Measurements from ENCODE around the gene ZNF202. TPM values are rescaled to one million over a fixed set of nuclear protein-coding genes. Genes with fewer than 3 reads are reported as not detected.
"Not testable (repeated sequence)": the region's sequence is repeated elsewhere in the genome, so short reads cannot be mapped to it uniquely, and the experiment has no call there.

The ZNF202 gene
- total RNA-seq, 1 donor from 2014 or later: 7.8 TPM

- DNase-seq (ENCODE audit: low read depth): no peak
Measured at GRCh38 chr11:123740787-123741158, 687 bp downstream of the ZNF202 start.

DNA sequence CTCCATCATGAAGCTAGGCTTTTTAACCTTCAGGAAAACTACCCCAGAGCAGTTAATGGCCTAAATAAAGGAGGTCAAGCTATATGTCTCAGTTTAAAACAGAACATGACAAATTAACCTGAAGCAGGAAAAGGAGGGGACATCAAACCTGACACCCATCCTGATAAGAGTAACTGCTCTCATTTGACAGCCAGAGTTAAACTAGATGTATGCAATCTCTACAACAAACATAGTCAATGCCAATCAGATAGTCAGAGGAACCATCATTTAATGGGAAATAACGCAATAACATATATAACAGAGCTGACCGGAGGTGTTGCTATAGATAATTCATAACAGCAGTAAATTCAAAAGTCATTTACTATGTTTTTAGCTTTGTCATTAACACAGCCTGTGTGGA is 3.1 kb downstream of the ZNF202 start:
- no peak for DNase-seq (ENCODE audit: low read depth)

GRCh38 chr11:123736769-123737168 is 4.7 kb downstream of the ZNF202 start:
- DNase-seq (ENCODE audit: low read depth): no peak

GRCh38 chr11:123729602-123730001 is 11.9 kb downstream of the ZNF202 start:
- no peak for DNase-seq (ENCODE audit: low read depth)

GRCh38 chr11:123725995-123726655 is 15.3 kb downstream of the ZNF202 start:
- DNase-seq (ENCODE audit: low read depth): no peak

DNA sequence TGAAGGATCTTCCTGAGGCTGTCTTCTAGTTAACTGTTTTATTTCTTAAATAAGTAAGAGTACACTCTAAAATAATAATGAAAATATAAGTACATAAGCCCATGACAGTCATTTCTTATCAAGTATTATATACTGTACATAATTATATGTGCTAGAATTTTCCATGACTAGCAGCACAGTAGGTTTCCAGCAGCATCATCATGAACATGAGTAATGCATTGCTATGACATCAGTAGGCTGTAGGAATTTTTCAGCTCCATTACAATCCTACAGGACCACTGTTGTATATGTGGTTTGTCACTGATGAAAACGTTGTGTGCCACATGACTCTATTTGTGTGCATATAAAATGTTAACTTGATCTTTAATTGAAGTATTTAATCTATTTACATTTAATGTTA is 22.0 kb downstream of the ZNF202 start:
- DNase-seq (ENCODE audit: low read depth): no peak

- no peak for DNase-seq (ENCODE audit: low read depth)
Measured at GRCh38 chr11:123718469-123718868, 23.0 kb downstream of the ZNF202 start.

- peak; percentile 36 for DNase-seq (ENCODE audit: low read depth)
Measured at GRCh38 chr11:123718063-123718462, 23.4 kb downstream of the ZNF202 start.

DNA sequence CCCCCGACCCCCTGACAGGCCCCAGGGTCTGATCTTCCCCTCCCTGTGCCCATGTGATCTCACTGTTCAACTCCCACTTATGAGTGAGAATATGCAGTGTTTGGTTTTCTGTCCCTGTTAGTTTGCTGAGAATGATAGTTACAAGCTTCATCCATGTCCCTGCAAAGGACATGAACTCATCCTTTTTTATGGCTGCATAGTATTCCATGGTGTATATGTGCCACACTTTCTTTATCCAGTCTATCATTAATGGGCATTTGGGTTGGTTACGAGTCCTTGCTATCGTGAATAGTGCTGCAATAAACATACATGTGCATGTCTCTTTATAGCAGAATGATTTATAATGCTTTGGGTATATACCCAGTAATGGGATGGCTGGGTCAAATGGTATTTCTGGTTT is 28.8 kb downstream of the ZNF202 start:
- DNase-seq (ENCODE audit: low read depth): not testable (repeated sequence)

DNA sequence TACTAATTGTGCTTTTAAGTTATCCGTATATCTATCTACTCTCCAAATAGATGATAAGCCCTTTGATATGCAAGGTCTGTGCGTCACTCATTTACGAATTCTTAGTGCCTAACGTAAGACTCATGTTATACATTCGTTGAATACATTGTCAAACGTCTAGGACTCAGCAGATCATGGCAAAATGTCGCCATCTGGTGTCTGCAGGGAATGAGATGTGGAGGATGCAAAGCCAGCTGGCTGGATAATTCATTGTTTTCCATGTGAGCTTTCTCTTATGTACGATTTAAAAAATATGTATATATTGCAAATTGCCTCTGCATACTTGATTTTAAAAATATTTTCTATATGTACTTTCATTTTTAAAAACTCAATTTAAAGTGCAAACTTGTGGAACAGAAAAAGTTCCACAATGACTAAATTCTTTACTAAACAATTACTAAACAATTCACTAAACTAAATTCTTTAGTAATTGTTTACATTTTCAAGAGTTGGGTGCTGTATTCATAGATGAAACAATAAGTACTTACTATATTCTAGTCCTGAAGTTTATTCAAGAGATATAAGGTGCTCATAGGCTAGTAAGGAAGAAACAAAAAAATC is 33.8 kb downstream of the ZNF202 start:
- peak; percentile 51 for DNase-seq (ENCODE audit: low read depth)

GRCh38 chr11:123707206-123707605 is 34.3 kb downstream of the ZNF202 start:
- no peak for DNase-seq (ENCODE audit: low read depth)

- DNase-seq (ENCODE audit: low read depth): no peak
Measured at GRCh38 chr11:123704341-123704740, 37.1 kb downstream of the ZNF202 start.

- no peak for DNase-seq (ENCODE audit: low read depth)
Measured at GRCh38 chr11:123702696-123703095, 38.8 kb downstream of the ZNF202 start.

DNA sequence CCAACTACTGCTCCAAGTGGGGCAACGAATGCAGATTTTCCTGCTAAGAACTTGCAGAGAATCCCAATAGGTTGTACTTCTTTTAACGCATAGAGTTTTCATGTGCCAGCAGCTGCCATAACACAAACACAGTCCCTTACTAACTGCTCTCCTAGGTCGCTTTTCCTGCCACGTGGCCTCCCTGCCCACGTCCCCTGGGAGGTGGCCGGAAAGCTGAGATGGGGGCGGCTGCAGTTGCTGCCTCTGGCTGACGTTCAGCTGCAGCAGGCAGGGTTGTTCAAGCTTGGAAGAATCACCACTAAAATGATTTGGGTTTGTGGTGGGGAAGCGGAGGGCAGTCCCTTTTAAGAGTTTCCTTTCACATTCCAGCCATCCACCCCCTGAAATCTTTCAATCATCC is 39.3 kb downstream of the ZNF202 start:
- DNase-seq (ENCODE audit: low read depth): no peak

GRCh38 chr11:123700772-123701171 is 40.7 kb downstream of the ZNF202 start:
- DNase-seq (ENCODE audit: low read depth): no peak

GRCh38 chr11:123698546-123699127 is 42.8 kb downstream of the ZNF202 start:
- no peak for DNase-seq (ENCODE audit: low read depth)

GRCh38 chr11:123696183-123696582 is 45.3 kb downstream of the ZNF202 start:
- DNase-seq (ENCODE audit: low read depth): no peak

GRCh38 chr11:123695231-123695630 is 46.2 kb downstream of the ZNF202 start:
- no peak for DNase-seq (ENCODE audit: low read depth)

GRCh38 chr11:123694551-123694950 is 46.9 kb downstream of the ZNF202 start:
- DNase-seq (ENCODE audit: low read depth): no peak

DNA sequence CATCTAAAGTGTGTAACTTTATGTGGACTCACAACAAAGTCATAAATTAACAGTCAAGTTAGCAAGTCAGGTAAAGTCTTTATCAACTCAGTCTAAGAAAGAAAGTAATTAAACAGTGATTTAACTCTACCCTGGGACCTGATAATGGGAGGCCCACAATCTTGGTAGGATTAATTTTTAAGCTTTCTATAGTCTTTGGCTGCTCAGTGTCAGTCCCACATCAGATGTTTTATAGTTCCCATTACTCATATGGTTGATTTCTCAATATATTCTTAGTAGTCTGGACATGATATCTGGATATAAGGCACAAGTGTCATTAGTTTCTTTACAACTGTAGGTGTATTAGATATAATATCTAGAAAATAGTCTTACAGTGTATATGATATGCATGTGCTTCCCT is 48.5 kb downstream of the ZNF202 start:
- DNase-seq (ENCODE audit: low read depth): no peak

GRCh38 chr11:123690485-123690884 is 51.0 kb downstream of the ZNF202 start:
- DNase-seq (ENCODE audit: low read depth): peak; percentile 15

GRCh38 chr11:123684601-123685000 is 56.9 kb downstream of the ZNF202 start:
- no peak for DNase-seq (ENCODE audit: low read depth)

GRCh38 chr11:123683428-123684170 is 57.9 kb downstream of the ZNF202 start:
- no peak for DNase-seq (ENCODE audit: low read depth)
